Endothelial cell (in vitro differentiated cells): Measurements from ENCODE around the gene MCFD2. TPM values are rescaled to one million over a fixed set of nuclear protein-coding genes. Genes with fewer than 3 reads are reported as not detected.

Source experiments
- DNase-seq: peaks from one replicate; pipeline ENCODE4 v3.0.0; 2021; ENCODE audit warnings: low spot score
- H3K27ac Mint-ChIP-seq: one replicate; pipeline ENCODE4 v1.8.0; 2021; ENCODE audit warnings: mixed read lengths, inconsistent platforms; ENCODE audit not compliant: unreplicated experiment
- H3K27me3 Mint-ChIP-seq: one replicate; pipeline ENCODE4 v1.8.0; 2021; ENCODE audit warnings: mild to moderate bottlenecking, moderate library complexity, mixed read lengths, inconsistent platforms; ENCODE audit not compliant: unreplicated experiment
- H3K36me3 Mint-ChIP-seq: one replicate; pipeline ENCODE4 v1.8.0; 2021; ENCODE audit warnings: mild to moderate bottlenecking, low read depth, mixed read lengths, inconsistent platforms; ENCODE audit not compliant: unreplicated experiment
- H3K4me1 Mint-ChIP-seq: one replicate; pipeline ENCODE4 v1.8.0; 2021; ENCODE audit warnings: mild to moderate bottlenecking, mixed read lengths, inconsistent platforms; ENCODE audit not compliant: unreplicated experiment
- H3K4me3 Mint-ChIP-seq: one replicate; pipeline ENCODE4 v1.8.0; 2021; ENCODE audit warnings: mild to moderate bottlenecking, mixed read lengths, inconsistent platforms; ENCODE audit not compliant: unreplicated experiment
- H3K9me3 Mint-ChIP-seq: one replicate; pipeline ENCODE4 v1.8.0; 2021; ENCODE audit warnings: mixed read lengths, inconsistent platforms; ENCODE audit not compliant: unreplicated experiment
- CTCF ChIP-seq: fragments of 200-600 bp; sonication (generic); IDR thresholded peaks from one replicate; pipeline ENCODE4 v1.5.0; 2021; ENCODE audit warnings: antibody characterized with exemption; ENCODE audit not compliant: unreplicated experiment
- total RNA-seq: library from RNA; stranded (reverse); fragmentation: NEBNext Ultra II Directional; extraction: Animal tissue kit (Norgen Biotek cat#: 25700); gene quantifications from one replicate; pipeline ENCODE4 v1.2.1, GENCODE V29; 2021; ENCODE audit not compliant: unreplicated experiment

MCFD2 gene
- total RNA-seq, 1 donor from 2014 or later = 121 TPM

GRCh38 chr2:46922606-46923005 is 7.0 kb upstream of the MCFD2 start:
- peaks cover 3% of the 10 kb centered on the region for H3K27me3 Mint-ChIP-seq
- peaks cover 13% of the 10 kb centered on the region for H3K36me3 Mint-ChIP-seq
- peaks cover 2% of the 10 kb centered on the region for H3K4me1 Mint-ChIP-seq
- no peak for TF ChIP-seq CTCF
- no peak for DNase-seq
- no peak overlapping the region for H3K27ac Mint-ChIP-seq
- peaks cover 10% of the 10 kb centered on the region for H3K9me3 Mint-ChIP-seq
- H3K4me3 Mint-ChIP-seq = no peak overlapping the region

GRCh38 chr2:46921676-46922448 is 6.3 kb upstream of the MCFD2 start:
- no peak for TF ChIP-seq CTCF
- Mint-ChIP-seq H3K36me3 (peaks cover 10% of the 10 kb centered on the region), H3K27ac (no peak overlapping the region), H3K27me3 (peaks cover 5% of the 10 kb centered on the region), H3K4me3 (no peak overlapping the region), H3K4me1 (peaks cover 8% of the 10 kb centered on the region), H3K9me3 (peaks cover 7% of the 10 kb centered on the region)
- DNase-seq = no peak

- peaks cover 19% of the 10 kb centered on the region for H3K27me3 Mint-ChIP-seq
- peak overlapping the region; percentile 96 for H3K4me3 Mint-ChIP-seq
- H3K9me3 Mint-ChIP-seq = no peaks in the 10 kb centered on the region
- DNase-seq = no peak
- TF ChIP-seq CTCF = no peak
- H3K27ac Mint-ChIP-seq = no peak overlapping the region
- peaks cover 37% of the 10 kb centered on the region for H3K4me1 Mint-ChIP-seq
- peaks cover 11% of the 10 kb centered on the region for H3K36me3 Mint-ChIP-seq
Observed at GRCh38 chr2:46917628-46918027, 2.0 kb upstream of the MCFD2 start.

- Mint-ChIP-seq H3K27ac (peak overlapping the region; percentile 91), H3K27me3 (peaks cover 21% of the 10 kb centered on the region), H3K4me3 (peak overlapping the region; percentile 96), H3K4me1 (peaks cover 39% of the 10 kb centered on the region), H3K36me3 (peaks cover 11% of the 10 kb centered on the region), H3K9me3 (no peaks in the 10 kb centered on the region)
- DNase-seq = peak; percentile 78
- no peak for TF ChIP-seq CTCF
Observed at GRCh38 chr2:46915811-46916630, 415 bp upstream of the MCFD2 start.
